Chondrocyte (in vitro differentiated cells): ENCODE results near the gene HIBCH. TPM values are rescaled to one million over a fixed set of nuclear protein-coding genes. Genes with fewer than 3 reads are reported as not detected.

Experiments used
- DNase-seq: peaks from one replicate; pipeline ENCODE4 v3.0.0; 2021; ENCODE audit warnings: mixed read lengths, low spot score
- H3K27ac Mint-ChIP-seq: one replicate; pipeline ENCODE4 v1.8.0; 2021; ENCODE audit warnings: mild to moderate bottlenecking, moderate library complexity, mixed read lengths; ENCODE audit not compliant: unreplicated experiment
- H3K27me3 Mint-ChIP-seq: 2 replicates; pipeline ENCODE4 v1.8.0; 2021; ENCODE audit warnings: low read depth, mixed read lengths
- H3K36me3 Mint-ChIP-seq: 2 replicates; pipeline ENCODE4 v1.8.0; 2021; ENCODE audit warnings: low read depth, mixed read lengths
- H3K4me1 Mint-ChIP-seq: 2 replicates; pipeline ENCODE4 v1.8.0; 2021; ENCODE audit warnings: low read depth, mild to moderate bottlenecking, mixed read lengths
- H3K4me3 Mint-ChIP-seq: one replicate; pipeline ENCODE4 v1.8.0; 2021; ENCODE audit warnings: mild to moderate bottlenecking, moderate library complexity, mixed read lengths; ENCODE audit not compliant: unreplicated experiment
- H3K9me3 Mint-ChIP-seq: 2 replicates; pipeline ENCODE4 v1.8.0; 2021; ENCODE audit warnings: low read depth, mixed read lengths
- CTCF ChIP-seq: fragments of 200-600 bp; sonication (generic); IDR thresholded peaks from 2 replicates; pipeline ENCODE4 v1.5.0; 2021; ENCODE audit warnings: antibody characterized with exemption, mild to moderate bottlenecking, moderate library complexity
- long read RNA-seq: library from polyadenylated mRNA; stranded (forward); transcript quantifications from one replicate; pipeline ENCODE4 v2.0.0, GENCODE V29; 2021
- total RNA-seq: library from RNA; stranded (reverse); gene quantifications from 3 replicates; pipeline ENCODE4 v1.2.1, GENCODE V29; 2021

Gene HIBCH
- 19.1 to 32.4 TPM (median 20.7 TPM) in 3 replicates for total RNA-seq
- long read RNA-seq, transcript HIBCH-201 (14 exons, 1,939 nt) = major isoform, 36 of 46 reads
- long read RNA-seq, partial matches to known transcripts = 0 of 46 reads
- long read RNA-seq, other reads (novel, unspliced or antisense) = 7 of 46 reads

DNA sequence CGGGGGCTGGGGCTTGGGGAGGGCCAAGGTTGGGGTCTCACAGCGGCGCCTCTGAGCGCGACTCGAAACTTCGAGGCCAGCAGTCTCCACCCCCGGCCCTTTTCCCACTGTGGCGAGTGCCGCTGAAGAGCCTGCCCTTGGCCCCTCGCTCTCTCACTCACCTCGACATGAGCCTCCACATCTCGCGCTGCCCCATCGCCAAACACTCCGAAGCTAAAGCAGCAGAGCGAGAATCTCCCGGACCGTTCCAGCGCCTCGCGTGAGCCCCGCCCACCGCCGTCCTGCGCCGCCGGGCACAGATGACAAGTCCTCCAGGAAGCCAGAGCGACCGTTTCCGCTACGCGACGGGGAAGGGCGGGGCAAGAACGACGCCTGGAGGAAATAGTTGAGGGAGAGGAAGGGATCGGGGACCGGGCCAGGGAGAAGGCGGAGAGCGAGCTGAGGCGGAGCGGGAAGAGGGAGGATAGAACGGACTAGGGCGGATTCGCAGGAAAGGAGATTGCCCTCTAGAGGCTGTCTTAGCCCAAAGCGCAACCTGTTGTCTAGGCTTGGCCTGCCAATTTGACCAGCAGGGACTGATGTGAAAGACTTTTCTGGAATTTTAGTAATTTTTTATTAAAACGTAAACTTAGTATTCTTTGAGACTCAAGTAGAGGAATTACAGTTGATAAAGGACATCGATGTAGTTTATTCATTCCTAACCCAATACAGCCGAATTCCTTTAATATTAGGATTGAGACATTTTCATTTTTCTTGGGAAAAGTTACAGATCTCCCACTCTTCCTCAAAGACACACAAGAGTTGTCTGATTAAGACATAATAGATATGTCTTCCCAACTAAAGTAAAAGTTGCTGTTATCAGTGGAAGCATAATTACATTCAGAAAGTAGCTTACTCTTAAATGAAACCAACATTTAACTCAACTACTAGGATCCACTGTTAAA lies at the start of gene HIBCH:
TSS of gene HIBCH (minus strand) at position 272 of the 944 bp plus-strand sequence. CDS start at position 196, 76 bp downstream.
- no peaks in the 10 kb centered on the region for H3K27me3 Mint-ChIP-seq
- H3K27ac Mint-ChIP-seq = peak within 1 kb of the TSS; percentile 95
- H3K4me3 Mint-ChIP-seq = peak within 1 kb of the TSS; percentile 96
- H3K4me1 Mint-ChIP-seq = peaks cover 46% of the 10 kb centered on the region
- H3K36me3 Mint-ChIP-seq = no peaks in the 10 kb centered on the region
- no peaks in the 10 kb centered on the region for H3K9me3 Mint-ChIP-seq
- DNase-seq = peak; percentile 99
- peak; percentile 91 for TF ChIP-seq CTCF

- Mint-ChIP-seq H3K4me3 (no peak overlapping the region), H3K27ac (no peak overlapping the region), H3K4me1 (no peaks in the 10 kb centered on the region), H3K36me3 (peaks cover 13% of the 10 kb centered on the region), H3K27me3 (no peaks in the 10 kb centered on the region), H3K9me3 (no peaks in the 10 kb centered on the region)
- no peak for DNase-seq
- no peak for TF ChIP-seq CTCF
Observed at GRCh38 chr2:190367091-190367490, 47.5 kb upstream of the HIBCH start.

GRCh38 chr2:190366248-190366753 lies 46.7 kb upstream of the HIBCH start:
- no peak for DNase-seq
- TF ChIP-seq CTCF = no peak
- Mint-ChIP-seq H3K4me3 (no peak overlapping the region), H3K27ac (no peak overlapping the region), H3K9me3 (no peaks in the 10 kb centered on the region), H3K27me3 (no peaks in the 10 kb centered on the region), H3K4me1 (no peaks in the 10 kb centered on the region), H3K36me3 (peaks cover 13% of the 10 kb centered on the region)

- no peak for TF ChIP-seq CTCF
- no peaks in the 10 kb centered on the region for H3K9me3 Mint-ChIP-seq
- H3K36me3 Mint-ChIP-seq = peaks cover 8% of the 10 kb centered on the region
- no peak overlapping the region for H3K4me3 Mint-ChIP-seq
- H3K4me1 Mint-ChIP-seq = peaks cover 2% of the 10 kb centered on the region
- H3K27me3 Mint-ChIP-seq = no peaks in the 10 kb centered on the region
- H3K27ac Mint-ChIP-seq = no peak overlapping the region
- no peak for DNase-seq
Observed at GRCh38 chr2:190365499-190366204, 46.0 kb upstream of the HIBCH start.

DNA sequence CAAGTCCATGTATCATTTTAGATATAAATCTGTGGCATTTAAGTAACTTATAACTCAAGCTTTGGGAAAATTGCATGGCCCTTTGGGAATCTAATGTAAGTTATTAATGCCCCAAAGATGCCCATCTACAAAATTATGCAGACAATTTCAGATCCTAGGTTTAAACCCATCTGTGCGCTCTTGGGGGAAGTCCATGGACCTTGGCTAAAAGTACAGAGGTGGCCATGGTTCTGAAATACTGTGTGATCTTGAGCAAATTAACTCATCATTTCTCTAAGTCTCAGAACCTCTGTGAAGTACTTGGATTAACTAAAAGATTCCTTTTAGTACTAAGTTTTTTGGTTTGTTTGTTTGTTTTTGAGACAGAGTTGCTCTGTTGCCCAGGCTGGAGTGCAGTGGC lies 43.3 kb upstream of the HIBCH start:
- no peak overlapping the region for H3K4me3 Mint-ChIP-seq
- no peaks in the 10 kb centered on the region for H3K9me3 Mint-ChIP-seq
- peaks cover 23% of the 10 kb centered on the region for H3K4me1 Mint-ChIP-seq
- DNase-seq = no peak
- H3K36me3 Mint-ChIP-seq = peaks cover 4% of the 10 kb centered on the region
- no peak for TF ChIP-seq CTCF
- H3K27me3 Mint-ChIP-seq = no peaks in the 10 kb centered on the region
- H3K27ac Mint-ChIP-seq = no peak overlapping the region
